NK-92 (cell line): ENCODE measurements around the gene DENND10.
"Not testable (repeated sequence)": the region's sequence is repeated elsewhere in the genome, so short reads cannot be mapped to it uniquely, and the experiment has no call there.

ENCODE experiments used
- DNase-seq: peaks from one replicate; lab custom pipeline; 2025; ENCODE audit not compliant: unreplicated experiment; lab: John Stamatoyannopoulos, UW

DENND10 gene

GRCh38 chr10:119165171-119166117 is 61.5 kb downstream of the DENND10 start, which contains the start of gene SFXN4:
SFXN4 (minus strand) TSS chr10:119165714; CDS start chr10:119165647, 67 bp downstream.
- DNase-seq = no peak

- DNase-seq = no peak
Observed at GRCh38 chr10:119166118-119166500, 62.2 kb downstream of the DENND10 start.

- DNase-seq = no peak
Observed at GRCh38 chr10:119166564-119166963, 62.7 kb downstream of the DENND10 start.

- DNase-seq = no peak
Observed at GRCh38 chr10:119167041-119167440, 63.1 kb downstream of the DENND10 start.

- DNase-seq = no peak
Observed at GRCh38 chr10:119174109-119174508, 70.2 kb downstream of the DENND10 start.

GRCh38 chr10:119176166-119176565 is 72.3 kb downstream of the DENND10 start:
- DNase-seq = no peak

GRCh38 chr10:119177708-119178371 is 73.9 kb downstream of the DENND10 start:
- DNase-seq = no peak

GRCh38 chr10:119178372-119179119 is 74.6 kb downstream of the DENND10 start, which contains the start of gene PRDX3:
PRDX3 (minus strand) TSS chr10:119178812; CDS start chr10:119178790, 22 bp downstream.
- peak; percentile 26 for DNase-seq

- DNase-seq = not testable (repeated sequence)
Observed at GRCh38 chr10:119180850-119181400, 77.0 kb downstream of the DENND10 start.

GRCh38 chr10:119183664-119184412 is 79.9 kb downstream of the DENND10 start:
- no peak for DNase-seq
